Endothelial cell of coronary artery (primary cell): ENCODE results near the gene CT45A5. TPM values are rescaled to one million over a fixed set of nuclear protein-coding genes. Genes with fewer than 3 reads are reported as not detected.

ENCODE experiments used
- total RNA-seq: library from RNA; depleted of rRNA; stranded (reverse); fragments of >200 nt; gene quantifications from 2 replicates; pipeline ENCODE4 v1.2.3, GENCODE V29; 2014

Gene CT45A5
- total RNA-seq, result not detected in 2 replicates

GRCh38 chrX:135785403-135785802 is at the start of gene CT45A5:
TSS of gene CT45A5 (minus strand) at chrX:135785503. CDS start at chrX:135781729, 3,774 bp downstream.

GRCh38 chrX:135819912-135820311 is 34.6 kb upstream of the CT45A5 start, which contains the start of gene CT45A2:
TSS of gene CT45A2 (minus strand) at chrX:135820012. CDS start at chrX:135816265, 3,747 bp downstream.

GRCh38 chrX:135802687-135803086 is 17.4 kb upstream of the CT45A5 start, which contains the start of gene CT45A6:
TSS of gene CT45A6 (minus strand) at chrX:135802787. CDS start at chrX:135798993, 3,794 bp downstream.

GRCh38 chrX:135768091-135768490 is 17.2 kb downstream of the CT45A5 start, which contains the start of gene CT45A3:
TSS of gene CT45A3 (minus strand) at chrX:135768191. CDS start at chrX:135764444, 3,747 bp downstream.

Other genes with a start within 250 kb of the CT45A5 start
- gene CT45A1, start 71.9 kb downstream of the CT45A5 start, total RNA-seq, result not detected in 2 replicates
- gene CT45A3, start 17.3 kb downstream of the CT45A5 start, total RNA-seq, result not detected in 2 replicates
- not detected in 2 replicates for gene CT45A6, start 17.3 kb upstream of the CT45A5 start, total RNA-seq
- gene CT45A2, start 34.5 kb upstream of the CT45A5 start, total RNA-seq, result not detected in 2 replicates
- not detected in 2 replicates for gene CT45A7, start 51.8 kb upstream of the CT45A5 start, total RNA-seq
- gene CT45A8, start 69.0 kb upstream of the CT45A5 start, total RNA-seq, result not detected in 2 replicates
- gene CT45A9, start 86.3 kb upstream of the CT45A5 start, total RNA-seq, result not detected in 2 replicates
- not detected in 2 replicates for gene CT45A10, start 107.9 kb upstream of the CT45A5 start, total RNA-seq
- gene SAGE1, start 108.2 kb upstream of the CT45A5 start, total RNA-seq, result not detected in 2 replicates
- gene MMGT1, start 188.5 kb upstream of the CT45A5 start, total RNA-seq, result 5.8 and 8.1 TPM in 2 replicates
- 12.7 and 14.8 TPM in 2 replicates for gene SLC9A6, start 199.9 kb upstream of the CT45A5 start, total RNA-seq